ENCODE results near the gene CFAP77.

CFAP77 gene

GRCh38 chr9:132489536-132489935, 79.5 kb downstream of the CFAP77 start:
- DNase-seq (ENCODE audit: low read depth), result no peak

- no peak for DNase-seq (ENCODE audit: low read depth)
Measured at GRCh38 chr9:132494857-132495256, 84.8 kb downstream of the CFAP77 start.

GRCh38 chr9:132497731-132498130, 87.7 kb downstream of the CFAP77 start:
- DNase-seq (ENCODE audit: low read depth), result no peak

GRCh38 chr9:132498531-132499210, 88.7 kb downstream of the CFAP77 start:
- DNase-seq (ENCODE audit: low read depth), result no peak

GRCh38 chr9:132499251-132499650, 89.2 kb downstream of the CFAP77 start:
- DNase-seq (ENCODE audit: low read depth), result no peak

GRCh38 chr9:132500193-132500592, 90.2 kb downstream of the CFAP77 start:
- DNase-seq (ENCODE audit: low read depth), result no peak

- DNase-seq (ENCODE audit: low read depth), result no peak
Measured at GRCh38 chr9:132502480-132502879, 92.5 kb downstream of the CFAP77 start.

GRCh38 chr9:132503116-132503515, 93.1 kb downstream of the CFAP77 start:
- DNase-seq (ENCODE audit: low read depth), result no peak

- no peak for DNase-seq (ENCODE audit: low read depth)
Measured at GRCh38 chr9:132504488-132504887, 94.5 kb downstream of the CFAP77 start.

GRCh38 chr9:132505991-132506655, 96.1 kb downstream of the CFAP77 start:
- no peak for DNase-seq (ENCODE audit: low read depth)

GRCh38 chr9:132506977-132507669, 97.1 kb downstream of the CFAP77 start:
- no peak for DNase-seq (ENCODE audit: low read depth)

GRCh38 chr9:132507670-132508469, 97.9 kb downstream of the CFAP77 start:
- DNase-seq (ENCODE audit: low read depth), result peak; percentile 13

GRCh38 chr9:132509928-132510874, 100.2 kb downstream of the CFAP77 start:
- no peak for DNase-seq (ENCODE audit: low read depth)

GRCh38 chr9:132511191-132511999, 101.4 kb downstream of the CFAP77 start:
- no peak for DNase-seq (ENCODE audit: low read depth)

GRCh38 chr9:132513416-132513815, 103.4 kb downstream of the CFAP77 start:
- DNase-seq (ENCODE audit: low read depth), result no peak

- no peak for DNase-seq (ENCODE audit: low read depth)
Measured at GRCh38 chr9:132514011-132514744, 104.2 kb downstream of the CFAP77 start.

GRCh38 chr9:132514821-132515220, 104.8 kb downstream of the CFAP77 start:
- DNase-seq (ENCODE audit: low read depth), result no peak

GRCh38 chr9:132516301-132516700, 106.3 kb downstream of the CFAP77 start:
- no peak for DNase-seq (ENCODE audit: low read depth)

- DNase-seq (ENCODE audit: low read depth), result no peak
Measured at GRCh38 chr9:132516911-132517310, 106.9 kb downstream of the CFAP77 start.
